SK-N-SH (cell line): Measurements from ENCODE around the gene TNPO2. TPM values are rescaled to one million over a fixed set of nuclear protein-coding genes. Genes with fewer than 3 reads are reported as not detected.

Source experiments
- CTCF ChIA-PET: fragments of 300-600, 350-600 bp; formaldehyde crosslinking; extraction: SDS; loops from one replicate; lab custom pipeline; 2021; lab: Yijun Ruan, JAX
- POLR2A ChIA-PET: fragments of 350-600 bp; sonication (Branson Sonifier 250); formaldehyde crosslinking; extraction: SDS; loops from one replicate; lab custom pipeline; 2020; ENCODE audit warnings: antibody characterized with exemption, inconsistent platforms; lab: Yijun Ruan, JAX
- DNase-seq: peaks from one replicate; pipeline ENCODE4 v3.0.0; 2012
- H2AFZ ChIP-seq: fragments of 200-600 bp; sonication (generic); 2 replicates; pipeline ENCODE4 v1.8.1; 2016; ENCODE audit warnings: antibody characterized with exemption, mild to moderate bottlenecking, low read depth
- H3F3A ChIP-seq: fragments of 200-600 bp; sonication (generic); replicated peaks from 2 replicates; pipeline ENCODE3; 2016; ENCODE audit warnings: antibody characterized with exemption, mild to moderate bottlenecking; ENCODE audit not compliant: insufficient read depth
- H3K27ac ChIP-seq, 2 experiments: fragments of 200-500 bp in 1 of 2; fragments of 200-600 bp in 1 of 2; sonication (Bioruptor generic) in 1 of 2; sonication (generic), shearing (Covaris generic) in 1 of 2; 2 replicates each; pipeline versions ENCODE4 v1.5.1 to v1.6.1; 2014 to 2016; ENCODE audit warnings: low read depth in 2 of 2, inconsistent platforms in 1 of 2, low read length in 1 of 2, mild to moderate bottlenecking in 1 of 2, mixed read lengths in 1 of 2
- H3K27me3 ChIP-seq: fragments of 200-600 bp; sonication (generic), shearing (Covaris generic); 2 replicates; pipeline ENCODE4 v1.6.1; 2016; ENCODE audit warnings: mixed run types; ENCODE audit not compliant: insufficient read depth
- H3K36me3 ChIP-seq, 2 experiments: fragments of 200-500 bp in 1 of 2; fragments of 200-600 bp in 1 of 2; sonication (Bioruptor generic) in 1 of 2; sonication (generic) in 1 of 2; replicated peaks in 1 of 2; 2 replicates each; pipeline versions ENCODE3 to v1.5.1; 2014 to 2016; ENCODE audit warnings: low read length in 1 of 2, mild to moderate bottlenecking in 1 of 2; ENCODE audit not compliant: insufficient read depth in 2 of 2, control insufficient read depth in 1 of 2
- H3K4me1 ChIP-seq, 2 experiments: fragments of 200-500 bp in 1 of 2; fragments of 200-600 bp in 1 of 2; sonication (Bioruptor generic) in 1 of 2; sonication (generic), shearing (Covaris generic) in 1 of 2; 2 replicates each; pipeline versions ENCODE4 v1.5.1 to v1.6.1; 2014 to 2016; ENCODE audit warnings: low read depth in 1 of 2, low read length in 1 of 2, mixed run types in 1 of 2; ENCODE audit not compliant: insufficient read depth in 2 of 2, control insufficient read depth in 1 of 2
- H3K4me2 ChIP-seq: fragments of 200-600 bp; sonication (generic), shearing (Covaris generic); 2 replicates; pipeline ENCODE4 v1.6.1; 2017; ENCODE audit warnings: mixed run types
- H3K4me3 ChIP-seq, 2 experiments: fragments of 200-500 bp in 1 of 2; fragments of 200-600 bp in 1 of 2; sonication (Bioruptor generic) in 1 of 2; sonication (generic), shearing (Covaris generic) in 1 of 2; 2 replicates each; pipeline versions ENCODE4 v1.5.1 to v1.8.1; 2014 to 2016; ENCODE audit warnings: low read depth in 2 of 2, inconsistent platforms in 1 of 2, low read length in 1 of 2, mild to moderate bottlenecking in 1 of 2, mixed read lengths in 1 of 2, moderate library complexity in 1 of 2
- H3K79me2 ChIP-seq: fragments of 200-600 bp; sonication (generic); 2 replicates; pipeline ENCODE4 v1.8.1; 2017; ENCODE audit warnings: mild to moderate bottlenecking; ENCODE audit not compliant: insufficient read depth
- H3K9ac ChIP-seq: fragments of 200-600 bp; sonication (generic); 2 replicates; pipeline ENCODE4 v1.6.1; 2017; ENCODE audit warnings: mixed run types
- H3K9me2 ChIP-seq: fragments of 200-600 bp; sonication (generic); 2 replicates; pipeline ENCODE4 v1.6.1; 2017; ENCODE audit warnings: mixed run types
- H3K9me3 ChIP-seq: fragments of 200-600 bp; sonication (generic); 2 replicates; pipeline ENCODE4 v1.6.1; 2017; ENCODE audit warnings: mixed run types, mild to moderate bottlenecking, moderate library complexity
- H4K20me1 ChIP-seq: fragments of 200-600 bp; sonication (generic); 2 replicates; pipeline ENCODE4 v1.6.1; 2017; ENCODE audit warnings: mild to moderate bottlenecking, mixed run types; ENCODE audit not compliant: insufficient read depth
- ELF1 ChIP-seq: IDR thresholded peaks from 2 replicates; pipeline ENCODE4 v1.4.0; 2012
- EP300 ChIP-seq, 2 experiments: IDR thresholded peaks; 2 replicates each; pipeline versions ENCODE4 v1.4.0 to v1.6.1; 2012; ENCODE audit warnings: borderline replicate concordance in 1 of 2, low read depth in 1 of 2, low read length in 1 of 2
- FOXJ3 ChIP-seq: sonication (generic); formaldehyde crosslinking; IDR thresholded peaks from 2 replicates; pipeline ENCODE4 v1.5.1; 2020; ENCODE audit warnings: mild to moderate bottlenecking, missing genetic modification reagents
- FOXM1 ChIP-seq: IDR thresholded peaks from 2 replicates; pipeline ENCODE4 v1.4.0; 2012; ENCODE audit warnings: low read depth, mild to moderate bottlenecking
- IRF3 ChIP-seq: fragments of 150-350 bp; IDR thresholded peaks from 2 replicates; pipeline ENCODE4 v1.6.1; 2016; ENCODE audit warnings: mild to moderate bottlenecking, low read depth, low read length
- JUND ChIP-seq: IDR thresholded peaks from 2 replicates; pipeline ENCODE4 v1.4.0; 2012
- MEF2A ChIP-seq: IDR thresholded peaks from 2 replicates; pipeline ENCODE4 v1.4.0; 2012; ENCODE audit warnings: low read depth, borderline replicate concordance
- MXI1 ChIP-seq: IDR thresholded peaks from 2 replicates; pipeline ENCODE4 v1.6.1; 2012; ENCODE audit warnings: mild to moderate bottlenecking, low read depth, low read length, improper control_type of control experiment
- PBX3 ChIP-seq: IDR thresholded peaks from 2 replicates; pipeline ENCODE4; 2012
- POLR2AphosphoS5 ChIP-seq: IDR thresholded peaks from 2 replicates; pipeline ENCODE4 v1.6.1; 2012; ENCODE audit warnings: low read depth, low read length
- RCOR1 ChIP-seq: fragments of 150-350 bp; IDR thresholded peaks from 2 replicates; pipeline ENCODE4 v1.6.1; 2017; ENCODE audit warnings: antibody characterized with exemption, low read length
- REST ChIP-seq: IDR thresholded peaks from 2 replicates; pipeline ENCODE4 v1.6.1; 2012; ENCODE audit warnings: mild to moderate bottlenecking, low read depth, low read length, moderate library complexity
- RXRA ChIP-seq: IDR thresholded peaks from 2 replicates; pipeline ENCODE4 v1.4.0; 2012; ENCODE audit warnings: low read depth, mild to moderate bottlenecking, borderline replicate concordance
- SIN3A ChIP-seq: IDR thresholded peaks from 2 replicates; pipeline ENCODE4 v1.6.1; 2012; ENCODE audit warnings: low read depth, mild to moderate bottlenecking, low read length, moderate library complexity, borderline replicate concordance
- TAF1 ChIP-seq: IDR thresholded peaks from 2 replicates; pipeline ENCODE4 v1.6.1; 2012; ENCODE audit warnings: low read depth, mild to moderate bottlenecking, low read length, moderate library complexity, borderline replicate concordance
- TEAD4 ChIP-seq: IDR thresholded peaks from 2 replicates; pipeline ENCODE4 v1.4.0; 2012; ENCODE audit warnings: mild to moderate bottlenecking, borderline replicate concordance; ENCODE audit not compliant: insufficient read depth
- USF1 ChIP-seq: IDR thresholded peaks from 2 replicates; pipeline ENCODE4 v1.4.0; 2012; ENCODE audit warnings: low read depth, borderline replicate concordance
- USF2 ChIP-seq: fragments of 150-350 bp; IDR thresholded peaks from 2 replicates; pipeline ENCODE4 v1.6.1; 2017; ENCODE audit warnings: antibody characterized with exemption, low read length, low read depth, borderline replicate concordance
- WGBS: methylation state at CpG from one replicate; pipeline ENCODE4 v1.1.6; 2017; ENCODE audit warnings: low lambda C conversion rate; 5-methylcytosine and 5-hydroxymethylcytosine counted together
- polyA plus RNA-seq, 3 experiments: library from polyadenylated mRNA; depleted of rRNA; stranded (reverse); fragments of >200 nt; gene quantifications; 2 replicates each; pipeline ENCODE4 v1.2.3, GENCODE V29; 2012

Gene TNPO2
- polyA plus RNA-seq, 1 of the 3 experiments (the other 2 are of a cell fraction) = 82.4 TPM

GRCh38 chr19:12685831-12686230, 37.9 kb downstream of the TNPO2 start:
- no peak overlapping the region for H2AFZ ChIP-seq
- ChIA-PET CTCF (interaction anchor here (1.0 to 2.0 kb wide), 5 partner anchors 9 to 123 kb away, joined by 3 to 11 read pairs (median 4); partner anchors contain the start of gene FBXW9), POLR2A (interaction anchor here (1.4 kb wide), 1 partner anchor 11 kb away, joined by 3 read pairs; the partner anchor contains the start of gene FBXW9)

More at GRCh38 chr19:12685831-12686230, 37.9 kb downstream of the TNPO2 start:
- H3K9me2 ChIP-seq = no peaks in the 10 kb centered on the region
- H3F3A ChIP-seq = peaks cover 7% of the 10 kb centered on the region
- H3K4me1 ChIP-seq = no peaks in the 10 kb centered on the region
- no peaks in the 10 kb centered on the region for H4K20me1 ChIP-seq
- no peak overlapping the region for H3K4me3 ChIP-seq
- H3K4me2 ChIP-seq = no peak overlapping the region
- no peak overlapping the region for H3K27ac ChIP-seq
- 75% methylated on average over 3 of the region's 3 CpGs for WGBS
- H3K27me3 ChIP-seq = no peaks in the 10 kb centered on the region
- no peak overlapping the region for H3K9ac ChIP-seq
- no peaks in the 10 kb centered on the region for H3K36me3 ChIP-seq
- no peaks in the 10 kb centered on the region for H3K9me3 ChIP-seq
- no peaks in the 10 kb centered on the region for H3K79me2 ChIP-seq
- TF ChIP-seq FOXM1 (no peak), RCOR1 (no peak), USF2 (no peak), IRF3 (no peak), ELF1 (no peak), RXRA (no peak), FOXJ3 (CRISPR knock-in tag) (no peak), TEAD4 (no peak), MEF2A (no peak), TAF1 (no peak), REST (no peak), MXI1 (no peak), PBX3 (no peak), SIN3A (no peak), EP300 (IDR thresholded peaks at IDR 0.05; ENCODE audit: borderline replicate concordance in 1 of 2, low read depth in 1 of 2, low read length in 1 of 2) (no peak), JUND (no peak), USF1 (no peak), POLR2AphosphoS5 (no peak)
- DNase-seq = no peak
